GDM1 (cell line): ENCODE data around the gene DDX3X.
"Not testable (repeated sequence)": the region's sequence is repeated elsewhere in the genome, so short reads cannot be mapped to it uniquely, and the experiment has no call there.

Experiments
- DNase-seq: peaks from one replicate; lab custom pipeline; 2025; lab: John Stamatoyannopoulos, UW

The DDX3X gene

GRCh38 chrX:41333744-41334362, at the start of gene DDX3X:
DDX3X (plus strand) TSS chrX:41334162; CDS start chrX:41334253, 91 bp downstream.
- peak; percentile 89 for DNase-seq

GRCh38 chrX:41285928-41286327, 48.0 kb upstream of the DDX3X start:
- DNase-seq, result not testable (repeated sequence)

GRCh38 chrX:41288641-41289040, 45.3 kb upstream of the DDX3X start:
- DNase-seq, result no peak

- DNase-seq, result no peak
These were observed 44.9 kb upstream of the DDX3X start for GRCh38 chrX:41289095-41289494.

- DNase-seq, result no peak
These were observed 42.7 kb upstream of the DDX3X start for GRCh38 chrX:41291309-41291708.

GRCh38 chrX:41293269-41293668, 40.7 kb upstream of the DDX3X start:
- DNase-seq, result peak; percentile 51

- DNase-seq, result no peak
These were observed 33.1 kb upstream of the DDX3X start for GRCh38 chrX:41300758-41301437.

- no peak for DNase-seq
These were observed 32.5 kb upstream of the DDX3X start for GRCh38 chrX:41301438-41301824.

- DNase-seq, result no peak
These were observed 31.6 kb upstream of the DDX3X start for GRCh38 chrX:41302370-41302769.

- no peak for DNase-seq
These were observed 30.9 kb upstream of the DDX3X start for GRCh38 chrX:41303013-41303412.

- no peak for DNase-seq
These were observed 29.8 kb upstream of the DDX3X start for GRCh38 chrX:41304178-41304577.

- no peak for DNase-seq
These were observed 24.9 kb upstream of the DDX3X start for GRCh38 chrX:41308884-41309647.

GRCh38 chrX:41312786-41313185, 21.2 kb upstream of the DDX3X start:
- DNase-seq, result no peak

GRCh38 chrX:41313419-41313818, 20.5 kb upstream of the DDX3X start:
- no peak for DNase-seq

- DNase-seq, result no peak
These were observed 19.8 kb upstream of the DDX3X start for GRCh38 chrX:41314204-41314603.

- DNase-seq, result no peak
These were observed 19.1 kb upstream of the DDX3X start for GRCh38 chrX:41314881-41315280.

- not testable (repeated sequence) for DNase-seq
These were observed 17.7 kb upstream of the DDX3X start for GRCh38 chrX:41316266-41316665.

- no peak for DNase-seq
These were observed 16.3 kb upstream of the DDX3X start for GRCh38 chrX:41317477-41318208.

GRCh38 chrX:41320393-41320792, 13.6 kb upstream of the DDX3X start:
- no peak for DNase-seq

GRCh38 chrX:41322821-41323603, 10.9 kb upstream of the DDX3X start:
- no peak for DNase-seq

GRCh38 chrX:41326431-41326830, 7.5 kb upstream of the DDX3X start:
- no peak for DNase-seq

GRCh38 chrX:41327341-41327740, 6.6 kb upstream of the DDX3X start:
- DNase-seq, result no peak
